Peyer's patch (tissue), 4 donors: ENCODE measurements around the gene ANKRD11. TPM values are rescaled to one million over a fixed set of nuclear protein-coding genes. Genes with fewer than 3 reads are reported as not detected.

ENCODE experiments used
- DNase-seq, 3 donors: peaks; one replicate each; pipeline ENCODE4 v3.0.0-alpha.2; 2017 to 2019
- H3K27ac ChIP-seq, 4 donors: fragments of 200-600 bp; sonication (generic); one replicate each; pipeline ENCODE4 v1.5.1; 2016 to 2019
- H3K27me3 ChIP-seq, 2 donors: fragments of 200-600 bp; sonication (generic); one replicate each; pipeline ENCODE4 v1.5.1; 2019
- H3K36me3 ChIP-seq, 3 donors: fragments of 200-600 bp; sonication (generic); one replicate each; pipeline ENCODE4 v1.5.1; 2016 to 2019
- H3K4me1 ChIP-seq, 4 donors: fragments of 200-600 bp; sonication (generic); one replicate each; pipeline ENCODE4 v1.5.1; 2016 to 2019
- H3K4me3 ChIP-seq, 4 donors: fragments of 200-600 bp; sonication (generic); 1 replicate in 3 of 4; 2 replicates in 1 of 4; pipeline ENCODE4 v1.5.1; 2016 to 2019; ENCODE audit warnings: mild to moderate bottlenecking in 1 of 4
- H3K9me3 ChIP-seq, 4 donors: fragments of 200-600 bp; sonication (generic); one replicate each; pipeline ENCODE4 v1.5.1; 2016 to 2019; ENCODE audit warnings: mild to moderate bottlenecking in 1 of 4
- CTCF ChIP-seq, 6 experiments: fragments of 450-650 bp in 4 of 6; fragments of 200-600 bp in 2 of 6; sonication (generic) in 1 of 6; IDR thresholded peaks; one replicate each; pipeline ENCODE4 v1.5.1; 2017 to 2019; ENCODE audit warnings: antibody characterized with exemption in 6 of 6, mild to moderate bottlenecking in 3 of 6, moderate library complexity in 1 of 6
- POLR2A ChIP-seq, 2 donors: fragments of 450-650 bp; IDR thresholded peaks; one replicate each; pipeline ENCODE4 v1.5.1; 2017; ENCODE audit warnings: antibody characterized with exemption in 2 of 2, mild to moderate bottlenecking in 2 of 2, moderate library complexity in 2 of 2
- total RNA-seq, 4 donors: library from RNA; depleted of rRNA; stranded (reverse); fragments of >200 nt; gene quantifications; one replicate each; pipeline ENCODE4 v1.1.0, GENCODE V29; 2016

ANKRD11 gene
- total RNA-seq, 4 donors from 2014 or later, result 177 to 227 (median 211) TPM

GRCh38 chr16:89410322-89410721, 80.0 kb downstream of the ANKRD11 start:
- DNase-seq, result no peak
- TF ChIP-seq POLR2A (IDR thresholded peaks at IDR 0.05), result no peak
- TF ChIP-seq CTCF (IDR thresholded peaks at IDR 0.05), result no peak

GRCh38 chr16:89409161-89409711, 81.1 kb downstream of the ANKRD11 start:
- Histone ChIP-seq H3K27me3 (no peaks in the 10 kb centered on the region), H3K4me3 (no peak overlapping the region), H3K9me3 (no peaks in the 10 kb centered on the region), H3K4me1 (peaks cover 0 to 83% (median 40%) of the 10 kb centered on the region in 4 donors), H3K27ac (peak overlapping the region in 1 of 4 donors; percentile 6), H3K36me3 (no peaks in the 10 kb centered on the region)
- TF ChIP-seq POLR2A (IDR thresholded peaks at IDR 0.05) (no peak), CTCF (IDR thresholded peaks at IDR 0.05) (no peak)
- peak in 2 of 3 donors; percentile 65 to 84 for DNase-seq

More at GRCh38 chr16:89410322-89410721, 80.0 kb downstream of the ANKRD11 start:
- no peak overlapping the region for H3K4me3 ChIP-seq
- no peaks in the 10 kb centered on the region for H3K27me3 ChIP-seq
- peak overlapping the region in 1 of 4 donors; percentile 50 for H3K27ac ChIP-seq
- no peaks in the 10 kb centered on the region for H3K9me3 ChIP-seq
- H3K36me3 ChIP-seq, result no peaks in the 10 kb centered on the region
- peaks cover 0 to 72% (median 43%) of the 10 kb centered on the region in 4 donors for H3K4me1 ChIP-seq

- H3K27me3 ChIP-seq, result no peaks in the 10 kb centered on the region
- H3K36me3 ChIP-seq, result no peaks in the 10 kb centered on the region
- H3K9me3 ChIP-seq, result no peaks in the 10 kb centered on the region
- no peak overlapping the region for H3K4me3 ChIP-seq
- H3K4me1 ChIP-seq, result peaks cover 0 to 92% (median 43%) of the 10 kb centered on the region in 4 donors
- peak overlapping the region in 1 of 4 donors; percentile 6 for H3K27ac ChIP-seq
- TF ChIP-seq CTCF (IDR thresholded peaks at IDR 0.05), result no peak
- no peak for TF ChIP-seq POLR2A (IDR thresholded peaks at IDR 0.05)
- no peak for DNase-seq
These were observed 82.0 kb downstream of the ANKRD11 start for GRCh38 chr16:89408315-89408714.

- Histone ChIP-seq H3K9me3 (no peaks in the 10 kb centered on the region), H3K27me3 (no peaks in the 10 kb centered on the region), H3K4me1 (peaks cover 0 to 92% (median 45%) of the 10 kb centered on the region in 4 donors), H3K4me3 (no peak overlapping the region), H3K36me3 (no peaks in the 10 kb centered on the region), H3K27ac (no peak overlapping the region)
- no peak for DNase-seq
- TF ChIP-seq CTCF (IDR thresholded peaks at IDR 0.05) (no peak), POLR2A (IDR thresholded peaks at IDR 0.05) (no peak)
These were observed 82.4 kb downstream of the ANKRD11 start for GRCh38 chr16:89407925-89408300.

GRCh38 chr16:89407282-89407924, 83.0 kb downstream of the ANKRD11 start:
- Histone ChIP-seq H3K9me3 (no peaks in the 10 kb centered on the region), H3K4me1 (peaks cover 0 to 89% (median 42%) of the 10 kb centered on the region in 4 donors), H3K27ac (peak overlapping the region in 1 of 4 donors; percentile 40), H3K36me3 (no peaks in the 10 kb centered on the region), H3K4me3 (peak overlapping the region in 1 of 4 donors; percentile 4), H3K27me3 (no peaks in the 10 kb centered on the region)
- TF ChIP-seq CTCF (IDR thresholded peaks at IDR 0.05) (no peak), POLR2A (IDR thresholded peaks at IDR 0.05) (no peak)
- peak in 2 of 3 donors; percentile 29 to 58 for DNase-seq
